H9 (cell line): ENCODE results near the gene ZSCAN22. TPM values are rescaled to one million over a fixed set of nuclear protein-coding genes. Genes with fewer than 3 reads are reported as not detected.
A peak's percentile ranks its signal among the peaks of the same experiment; 100 is the strongest.

Experiments
- DNase-seq: peaks from one replicate; pipeline ENCODE4 v3.0.0-alpha.2; 2017
- H2AFZ ChIP-seq: one replicate; pipeline ENCODE4 v1.6.1; 2013; ENCODE audit warnings: mild to moderate bottlenecking, low read length, control low read depth, moderate library complexity
- H2AK5ac ChIP-seq: 2 replicates; pipeline ENCODE4 v1.6.1; 2013; ENCODE audit warnings: low read length, control low read depth, mixed read lengths; ENCODE audit not compliant: insufficient read length
- H2BK120ac ChIP-seq: one replicate; pipeline ENCODE4 v1.6.1; 2013; ENCODE audit warnings: low read depth, mild to moderate bottlenecking, low read length, control low read depth, inconsistent platforms; ENCODE audit not compliant: poor library complexity, severe bottlenecking
- H2BK12ac ChIP-seq: 2 replicates; pipeline ENCODE4 v1.6.1; 2013; ENCODE audit warnings: low read length, control low read depth, mixed read lengths, low read depth; ENCODE audit not compliant: insufficient read length
- H2BK15ac ChIP-seq: 2 replicates; pipeline ENCODE4 v1.6.1; 2013; ENCODE audit warnings: low read depth, low read length, control low read depth
- H2BK20ac ChIP-seq: one replicate; pipeline ENCODE4 v1.6.1; 2013; ENCODE audit warnings: low read depth, mild to moderate bottlenecking, low read length, control low read depth, inconsistent platforms; ENCODE audit not compliant: poor library complexity, severe bottlenecking
- H2BK5ac ChIP-seq: 2 replicates; pipeline ENCODE4 v1.6.1; 2013; ENCODE audit warnings: low read length, control low read depth, mixed read lengths; ENCODE audit not compliant: insufficient read length
- H3K14ac ChIP-seq: 2 replicates; pipeline ENCODE4 v1.6.1; 2013; ENCODE audit warnings: low read length, control low read depth; ENCODE audit not compliant: insufficient read depth
- H3K18ac ChIP-seq: 2 replicates; pipeline ENCODE4 v1.6.1; 2013; ENCODE audit warnings: low read depth, mild to moderate bottlenecking, mixed read lengths, low read length, control low read depth; ENCODE audit not compliant: insufficient read length
- H3K23ac ChIP-seq: 2 replicates; pipeline ENCODE4 v1.6.1; 2013; ENCODE audit warnings: low read length, control low read depth, mixed read lengths, low read depth; ENCODE audit not compliant: insufficient read length
- H3K23me2 ChIP-seq: 2 replicates; pipeline ENCODE4 v1.6.1; 2013; ENCODE audit warnings: low read depth, mild to moderate bottlenecking, mixed read lengths, low read length, control low read depth; ENCODE audit not compliant: insufficient read length, poor library complexity, severe bottlenecking
- H3K27ac ChIP-seq: 2 replicates; pipeline ENCODE4 v1.5.1; 2013; ENCODE audit warnings: low read length, control low read depth, mixed read lengths, low read depth; ENCODE audit not compliant: insufficient read length
- H3K27me3 ChIP-seq: 2 replicates; pipeline ENCODE4 v1.6.1; 2013; ENCODE audit warnings: low read length, control low read depth, inconsistent platforms; ENCODE audit not compliant: insufficient read depth
- H3K4ac ChIP-seq: 2 replicates; pipeline ENCODE4 v1.6.1; 2013; ENCODE audit warnings: low read depth, mild to moderate bottlenecking, control low read depth, inconsistent platforms, low read length, moderate library complexity
- H3K4me1 ChIP-seq: 2 replicates; pipeline ENCODE4 v1.6.1; 2013; ENCODE audit warnings: low read length, control low read depth, inconsistent platforms; ENCODE audit not compliant: insufficient read depth
- H3K4me2 ChIP-seq: 2 replicates; pipeline ENCODE4 v1.6.1; 2013; ENCODE audit warnings: low read length, control low read depth, mixed read lengths; ENCODE audit not compliant: insufficient read length, insufficient read depth
- H3K56ac ChIP-seq: 2 replicates; pipeline ENCODE4 v1.6.1; 2013; ENCODE audit warnings: low read depth, mild to moderate bottlenecking, mixed read lengths, low read length, control low read depth; ENCODE audit not compliant: insufficient read length
- H3K79me1 ChIP-seq: 2 replicates; pipeline ENCODE4 v1.6.1; 2013; ENCODE audit warnings: low read depth, mild to moderate bottlenecking, moderate library complexity, low read length, control low read depth, inconsistent platforms; ENCODE audit not compliant: insufficient read depth, poor library complexity, severe bottlenecking
- H3K79me2 ChIP-seq: 2 replicates; pipeline ENCODE4 v1.6.1; 2013; ENCODE audit warnings: low read length, control low read depth, inconsistent platforms; ENCODE audit not compliant: insufficient read depth
- H3K9ac ChIP-seq: 2 replicates; pipeline ENCODE4 v1.6.1; 2013; ENCODE audit warnings: low read length, control low read depth, mixed read lengths; ENCODE audit not compliant: insufficient read length; ENCODE audit errors: extremely low read depth
- H3K9me3 ChIP-seq: one replicate; pipeline ENCODE4 v1.6.1; 2013; ENCODE audit warnings: low read depth, low read length, inconsistent platforms; ENCODE audit not compliant: control insufficient read depth
- H3T11ph ChIP-seq: one replicate; pipeline ENCODE4 v1.6.1; 2013; ENCODE audit warnings: mild to moderate bottlenecking, low read length, control low read depth, inconsistent platforms
- H4K20me1 ChIP-seq: one replicate; pipeline ENCODE4 v1.6.1; 2013; ENCODE audit not compliant: control insufficient read depth, insufficient read length, insufficient read depth
- H4K5ac ChIP-seq: 2 replicates; pipeline ENCODE4 v1.6.1; 2013; ENCODE audit warnings: low read depth, mild to moderate bottlenecking, mixed read lengths, low read length, control low read depth; ENCODE audit not compliant: insufficient read length
- H4K8ac ChIP-seq: replicated peaks from 2 replicates; pipeline ENCODE4 v1.6.1; 2013; ENCODE audit warnings: low read length, control low read depth, mixed read lengths, low read depth; ENCODE audit not compliant: insufficient read length
- H4K91ac ChIP-seq: 2 replicates; pipeline ENCODE4 v1.6.1; 2013; ENCODE audit warnings: low read depth, mild to moderate bottlenecking, moderate library complexity, mixed read lengths, low read length, control low read depth; ENCODE audit not compliant: insufficient read length
- H3K27ac Mint-ChIP-seq, 3 experiments: 2 replicates in 2 of 3; 3 replicates in 1 of 3; pipeline ENCODE4 v1.8.0; 2020 to 2021; ENCODE audit warnings: mixed read lengths in 3 of 3, mild to moderate bottlenecking in 1 of 3, moderate library complexity in 1 of 3
- H3K27me3 Mint-ChIP-seq: 2 replicates; pipeline ENCODE4 v1.8.0; 2021; ENCODE audit warnings: low read depth, mild to moderate bottlenecking, moderate library complexity, mixed read lengths
- H3K36me3 Mint-ChIP-seq, 3 experiments: 2 replicates in 2 of 3; 3 replicates in 1 of 3; pipeline ENCODE4 v1.8.0; 2020 to 2021; ENCODE audit warnings: low read depth in 3 of 3, mixed read lengths in 3 of 3; ENCODE audit not compliant: insufficient read depth in 1 of 3
- H3K4me1 Mint-ChIP-seq, 2 experiments: 2 replicates each; pipeline ENCODE4 v1.8.0; 2020; ENCODE audit warnings: mixed read lengths in 2 of 2
- H3K4me3 Mint-ChIP-seq, 2 experiments: 2 replicates in 1 of 2; 3 replicates in 1 of 2; pipeline ENCODE4 v1.8.0; 2020 to 2021; ENCODE audit warnings: mild to moderate bottlenecking in 2 of 2, mixed read lengths in 2 of 2, moderate library complexity in 1 of 2
- H3K9me3 Mint-ChIP-seq, 2 experiments: 2 replicates in 1 of 2; 3 replicates in 1 of 2; pipeline ENCODE4 v1.8.0; 2020; ENCODE audit warnings: mild to moderate bottlenecking in 2 of 2, mixed read lengths in 2 of 2, moderate library complexity in 1 of 2
- WGBS: extraction: QIAGEN DNeasy Blood & Tissue Kit; methylation state at CpG from one replicate; pipeline ENCODE4 v1.1.7; 2013; ENCODE audit warnings: missing lambda C conversion rate, low lambda C conversion rate, mixed read lengths; ENCODE audit not compliant: insufficient read length; ENCODE audit errors: extremely low coverage; 5-methylcytosine and 5-hydroxymethylcytosine counted together
- total RNA-seq: library from RNA; stranded (reverse); gene quantifications from 2 replicates; pipeline ENCODE4 v1.2.1, GENCODE V29; 2021
- TF ChIP-seq, protein P1 (sequence below): fragments of 200-600 bp; sonication (generic); conservative IDR thresholded peaks from 3 replicates; pipeline ENCODE4 v1.8.0; 2021; ENCODE audit warnings: antibody characterized with exemption, mild to moderate bottlenecking

ZSCAN22 gene
- total RNA-seq, 1 experiment from 2014 or later: 4.8 TPM

DNA sequence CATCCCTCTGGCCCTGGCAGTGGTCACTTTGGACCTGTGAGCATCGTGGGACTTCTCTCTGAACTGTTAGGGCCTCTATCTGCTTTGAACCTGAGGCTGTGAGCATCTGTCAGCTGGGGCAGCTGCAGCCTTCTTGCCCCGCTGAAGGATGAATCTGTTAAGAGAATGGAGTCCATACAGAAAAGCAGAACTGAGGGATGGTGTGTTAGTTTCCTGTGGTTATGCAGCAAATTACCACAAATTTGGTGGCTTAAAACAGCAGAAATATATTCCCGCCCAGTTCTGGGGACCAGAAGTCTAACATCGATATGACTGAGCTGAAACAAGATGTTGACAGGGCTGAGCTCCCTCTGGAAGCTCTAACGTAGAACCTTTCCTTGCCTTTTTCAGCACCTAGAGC lies 37.4 kb downstream of the ZSCAN22 start:
- Histone ChIP-seq H4K20me1 (no peaks in the 10 kb centered on the region), H3K9ac (no peak overlapping the region), H3K4me2 (no peak overlapping the region), H3T11ph (no peak overlapping the region), H2BK5ac (no peak overlapping the region), H2BK120ac (no peak overlapping the region), H3K79me1 (no peaks in the 10 kb centered on the region), H2BK15ac (no peak overlapping the region), H3K4ac (no peak overlapping the region), H3K27me3 (no peaks in the 10 kb centered on the region), H3K27ac (no peak overlapping the region), H3K23ac (no peak overlapping the region), H4K8ac (no peak overlapping the region), H2AK5ac (no peak overlapping the region), H3K9me3 (no peaks in the 10 kb centered on the region), H3K79me2 (no peaks in the 10 kb centered on the region), H3K18ac (no peak overlapping the region), H2AFZ (no peak overlapping the region), H3K4me1 (no peaks in the 10 kb centered on the region), H3K23me2 (peaks cover 5% of the 10 kb centered on the region), H2BK12ac (no peak overlapping the region), H3K56ac (no peak overlapping the region), H2BK20ac (no peak overlapping the region), H4K91ac (no peak overlapping the region), H3K14ac (no peak overlapping the region), H4K5ac (no peak overlapping the region)
- no CpG with 5 or more reads among the region's 5 CpGs for WGBS
- peaks cover 0 to 2% (median 0%) of the 10 kb centered on the region in 3 experiments; a peak in 1 of 7 replicates for H3K36me3 Mint-ChIP-seq
- no peaks in the 10 kb centered on the region for H3K27me3 Mint-ChIP-seq
- TF ChIP-seq, protein P1, sequence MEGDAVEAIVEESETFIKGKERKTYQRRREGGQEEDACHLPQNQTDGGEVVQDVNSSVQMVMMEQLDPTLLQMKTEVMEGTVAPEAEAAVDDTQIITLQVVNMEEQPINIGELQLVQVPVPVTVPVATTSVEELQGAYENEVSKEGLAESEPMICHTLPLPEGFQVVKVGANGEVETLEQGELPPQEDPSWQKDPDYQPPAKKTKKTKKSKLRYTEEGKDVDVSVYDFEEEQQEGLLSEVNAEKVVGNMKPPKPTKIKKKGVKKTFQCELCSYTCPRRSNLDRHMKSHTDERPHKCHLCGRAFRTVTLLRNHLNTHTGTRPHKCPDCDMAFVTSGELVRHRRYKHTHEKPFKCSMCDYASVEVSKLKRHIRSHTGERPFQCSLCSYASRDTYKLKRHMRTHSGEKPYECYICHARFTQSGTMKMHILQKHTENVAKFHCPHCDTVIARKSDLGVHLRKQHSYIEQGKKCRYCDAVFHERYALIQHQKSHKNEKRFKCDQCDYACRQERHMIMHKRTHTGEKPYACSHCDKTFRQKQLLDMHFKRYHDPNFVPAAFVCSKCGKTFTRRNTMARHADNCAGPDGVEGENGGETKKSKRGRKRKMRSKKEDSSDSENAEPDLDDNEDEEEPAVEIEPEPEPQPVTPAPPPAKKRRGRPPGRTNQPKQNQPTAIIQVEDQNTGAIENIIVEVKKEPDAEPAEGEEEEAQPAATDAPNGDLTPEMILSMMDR: no peak
- H3K27ac Mint-ChIP-seq: no peak overlapping the region
- H3K4me1 Mint-ChIP-seq: peaks cover 0 to 6% of the 10 kb centered on the region in 2 experiments; a peak in 2 of 4 replicates
- H3K9me3 Mint-ChIP-seq: no peaks in the 10 kb centered on the region
- peak overlapping the region in 1 of 2 experiments; percentile 24; a peak in 1 of 5 replicates for H3K4me3 Mint-ChIP-seq
- DNase-seq: no peak
